ENCODE measurements around the gene ANKDD1B. TPM values are rescaled to one million over a fixed set of nuclear protein-coding genes. Genes with fewer than 3 reads are reported as not detected.

ANKDD1B gene
- total RNA-seq, 2 donors from 2014 or later, result 1.6 TPM; not detected in 1

DNA sequence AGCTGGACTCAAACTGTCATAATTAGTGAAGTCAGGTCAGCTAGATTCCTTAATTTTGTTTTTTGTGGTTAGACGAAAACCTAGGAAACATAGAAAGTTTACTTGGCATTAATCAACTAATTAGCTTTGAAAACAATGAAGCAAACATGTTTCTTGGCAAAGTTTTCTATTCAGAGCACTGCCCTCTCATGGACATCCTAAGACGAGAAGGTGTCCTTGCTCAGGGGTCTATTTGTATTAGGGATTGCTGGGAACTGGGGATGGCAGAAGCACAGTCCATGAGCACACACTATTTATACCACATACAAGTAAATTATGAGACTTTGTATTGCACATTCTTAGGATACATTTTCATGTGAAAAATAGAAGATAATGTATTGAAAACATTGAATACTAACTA lies 56.3 kb downstream of the ANKDD1B start:
- no peaks in the 10 kb centered on the region for H3K9me3 ChIP-seq
- peaks cover 10 to 18% of the 10 kb centered on the region in 2 donors for H3K4me1 ChIP-seq (ENCODE audit: control insufficient read depth in 1 of 2, low read depth in 2 of 2)
- H3K4me3 ChIP-seq, result no peak overlapping the region
- ATAC-seq (ENCODE audit: insufficient number of reproducible peaks, low FRiP score, low read depth) (no peak), DNase-seq (ENCODE audit: low spot score) (no peak)
- TF ChIP-seq, protein P1, sequence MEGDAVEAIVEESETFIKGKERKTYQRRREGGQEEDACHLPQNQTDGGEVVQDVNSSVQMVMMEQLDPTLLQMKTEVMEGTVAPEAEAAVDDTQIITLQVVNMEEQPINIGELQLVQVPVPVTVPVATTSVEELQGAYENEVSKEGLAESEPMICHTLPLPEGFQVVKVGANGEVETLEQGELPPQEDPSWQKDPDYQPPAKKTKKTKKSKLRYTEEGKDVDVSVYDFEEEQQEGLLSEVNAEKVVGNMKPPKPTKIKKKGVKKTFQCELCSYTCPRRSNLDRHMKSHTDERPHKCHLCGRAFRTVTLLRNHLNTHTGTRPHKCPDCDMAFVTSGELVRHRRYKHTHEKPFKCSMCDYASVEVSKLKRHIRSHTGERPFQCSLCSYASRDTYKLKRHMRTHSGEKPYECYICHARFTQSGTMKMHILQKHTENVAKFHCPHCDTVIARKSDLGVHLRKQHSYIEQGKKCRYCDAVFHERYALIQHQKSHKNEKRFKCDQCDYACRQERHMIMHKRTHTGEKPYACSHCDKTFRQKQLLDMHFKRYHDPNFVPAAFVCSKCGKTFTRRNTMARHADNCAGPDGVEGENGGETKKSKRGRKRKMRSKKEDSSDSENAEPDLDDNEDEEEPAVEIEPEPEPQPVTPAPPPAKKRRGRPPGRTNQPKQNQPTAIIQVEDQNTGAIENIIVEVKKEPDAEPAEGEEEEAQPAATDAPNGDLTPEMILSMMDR (IDR thresholded peaks at IDR 0.05), result no peak
- no peaks in the 10 kb centered on the region for H3K27me3 ChIP-seq (replicated peaks; ENCODE audit: insufficient read depth)
- H3K36me3 ChIP-seq, result no peaks in the 10 kb centered on the region
- H3K27ac ChIP-seq, result no peak overlapping the region

DNA sequence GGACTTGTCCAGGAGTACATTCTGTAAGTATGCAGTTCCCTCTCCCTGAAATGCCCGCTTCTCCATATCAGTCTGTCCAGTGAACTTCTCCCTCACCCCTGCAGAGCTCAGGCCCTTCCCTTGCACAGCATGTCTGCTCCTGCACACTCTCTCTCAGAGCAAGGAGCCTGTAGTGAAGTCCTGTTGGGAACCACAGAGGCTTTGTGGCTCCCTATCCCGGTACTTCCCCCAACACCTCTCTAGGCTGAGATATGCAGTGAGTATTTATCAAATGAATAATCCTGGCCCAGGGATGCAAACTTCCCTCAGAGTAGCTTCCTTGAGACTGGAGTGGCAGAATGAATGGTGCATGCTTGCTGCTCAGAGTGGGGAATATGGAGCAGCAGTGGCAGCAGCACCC lies 57.2 kb downstream of the ANKDD1B start:
- H3K4me3 ChIP-seq, result no peak overlapping the region
- H3K27me3 ChIP-seq (replicated peaks; ENCODE audit: insufficient read depth), result no peaks in the 10 kb centered on the region
- peaks cover 10 to 18% of the 10 kb centered on the region in 2 donors for H3K4me1 ChIP-seq (ENCODE audit: control insufficient read depth in 1 of 2, low read depth in 2 of 2)
- TF ChIP-seq, protein P1 (IDR thresholded peaks at IDR 0.05), result no peak
- H3K36me3 ChIP-seq, result no peaks in the 10 kb centered on the region
- DNase-seq (ENCODE audit: low spot score) (no peak), ATAC-seq (ENCODE audit: insufficient number of reproducible peaks, low FRiP score, low read depth) (no peak)
- no peak overlapping the region for H3K27ac ChIP-seq
- H3K9me3 ChIP-seq, result no peaks in the 10 kb centered on the region

DNA sequence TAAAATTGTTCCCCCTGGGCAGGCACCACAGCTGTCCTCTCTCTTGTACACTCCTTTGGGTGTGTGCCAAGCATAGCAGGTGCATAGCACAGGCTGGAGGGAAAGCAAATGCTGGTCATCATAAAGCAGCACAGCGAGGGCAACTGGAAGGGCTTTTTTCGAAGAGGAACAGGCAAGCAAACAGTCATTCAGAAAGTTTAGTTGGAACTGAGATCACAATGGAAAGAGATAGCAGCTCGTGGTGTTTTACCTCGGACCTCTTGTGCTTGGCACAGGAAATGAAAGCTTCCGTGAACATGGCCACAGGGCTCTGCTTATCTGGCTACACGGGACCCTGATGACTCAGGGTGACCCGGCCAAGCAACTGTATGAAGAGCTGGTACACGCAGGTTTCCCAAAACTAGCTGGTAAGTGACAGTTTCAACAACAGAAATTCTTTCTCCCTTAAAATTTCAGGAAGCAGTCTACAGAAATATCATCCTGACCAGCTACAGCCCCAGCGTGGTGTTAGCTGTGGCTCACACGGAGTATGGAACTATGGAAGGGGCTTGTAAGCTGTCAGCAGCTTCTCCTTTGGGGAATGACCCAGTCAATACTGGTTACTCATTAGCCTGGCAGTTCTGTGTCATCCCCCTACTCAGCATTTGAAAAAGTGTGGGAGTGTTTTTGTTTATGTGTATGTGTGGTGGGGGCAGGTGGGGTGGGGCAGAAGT lies 57.9 kb downstream of the ANKDD1B start:
- DNase-seq (ENCODE audit: low spot score) (no peak), ATAC-seq (ENCODE audit: insufficient number of reproducible peaks, low FRiP score, low read depth) (no peak)
- H3K4me3 ChIP-seq, result peak overlapping the region; percentile 41
- no peak overlapping the region for H3K27ac ChIP-seq
- H3K36me3 ChIP-seq, result no peaks in the 10 kb centered on the region
- no peaks in the 10 kb centered on the region for H3K27me3 ChIP-seq (replicated peaks; ENCODE audit: insufficient read depth)
- TF ChIP-seq, protein P1 (IDR thresholded peaks at IDR 0.05), result no peak
- H3K4me1 ChIP-seq (ENCODE audit: control insufficient read depth in 1 of 2, low read depth in 2 of 2), result peaks cover 10 to 18% of the 10 kb centered on the region in 2 donors
- H3K9me3 ChIP-seq, result no peaks in the 10 kb centered on the region

DNA sequence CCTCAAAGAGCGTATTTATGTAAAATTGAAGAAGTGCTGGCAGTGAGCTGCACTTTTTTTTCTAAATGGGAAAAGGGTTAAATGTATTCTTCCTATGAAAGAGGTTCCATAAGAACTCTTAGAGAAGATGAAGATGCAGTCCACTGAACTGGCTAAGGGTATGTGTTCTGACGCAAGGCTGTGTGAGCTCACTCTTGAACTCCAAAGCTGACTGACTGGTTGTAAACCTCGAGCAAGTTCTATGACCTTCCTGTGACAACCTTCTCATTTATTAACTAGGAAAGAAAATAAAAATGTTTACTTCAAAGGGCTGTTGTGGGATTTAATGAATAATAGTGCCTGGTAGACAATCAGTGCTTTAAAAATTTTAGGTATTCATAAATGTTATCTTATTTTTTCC lies 59.3 kb downstream of the ANKDD1B start:
- Histone ChIP-seq H3K36me3 (peaks cover 4% of the 10 kb centered on the region), H3K27me3 (replicated peaks; ENCODE audit: insufficient read depth) (no peaks in the 10 kb centered on the region), H3K27ac (no peak overlapping the region), H3K4me3 (no peak overlapping the region), H3K9me3 (no peaks in the 10 kb centered on the region), H3K4me1 (ENCODE audit: control insufficient read depth in 1 of 2, low read depth in 2 of 2) (peaks cover 10 to 18% of the 10 kb centered on the region in 2 donors)
- TF ChIP-seq, protein P1 (IDR thresholded peaks at IDR 0.05), result no peak
- no peak for DNase-seq (ENCODE audit: low spot score)
- ATAC-seq (ENCODE audit: insufficient number of reproducible peaks, low FRiP score, low read depth), result no peak

DNA sequence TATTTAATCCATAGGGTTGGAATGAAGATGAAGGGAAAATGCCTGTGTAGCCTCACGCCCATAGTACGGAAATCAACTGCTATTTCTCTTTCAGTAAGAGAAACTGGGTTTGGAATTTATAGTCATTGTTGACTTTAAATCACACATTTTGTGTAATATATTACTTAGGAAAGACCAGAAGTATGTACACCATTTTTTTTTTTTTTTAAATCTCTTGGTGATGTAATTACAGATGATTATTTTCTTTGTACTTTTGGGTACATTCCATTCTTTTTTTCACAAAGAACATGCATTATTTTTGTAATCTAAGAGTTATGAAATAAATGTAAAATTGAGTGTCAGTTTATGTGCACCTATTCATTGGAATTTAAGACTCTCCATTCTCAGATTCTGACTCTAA lies 60.3 kb downstream of the ANKDD1B start:
- TF ChIP-seq, protein P1 (IDR thresholded peaks at IDR 0.05), result no peak
- H3K4me3 ChIP-seq, result no peak overlapping the region
- DNase-seq (ENCODE audit: low spot score) (no peak), ATAC-seq (ENCODE audit: insufficient number of reproducible peaks, low FRiP score, low read depth) (no peak)
- H3K27me3 ChIP-seq (replicated peaks; ENCODE audit: insufficient read depth), result no peaks in the 10 kb centered on the region
- peaks cover 10 to 18% of the 10 kb centered on the region in 2 donors for H3K4me1 ChIP-seq (ENCODE audit: control insufficient read depth in 1 of 2, low read depth in 2 of 2)
- peaks cover 4% of the 10 kb centered on the region for H3K36me3 ChIP-seq
- H3K9me3 ChIP-seq, result no peaks in the 10 kb centered on the region
- no peak overlapping the region for H3K27ac ChIP-seq
